GM12801 (cell line): ENCODE results near the gene SMIM5.

Experiments
- TF ChIP-seq, protein P1 (sequence below): IDR thresholded peaks from one replicate; pipeline ENCODE4 v1.5.1; 2011; ENCODE audit warnings: control low read depth; ENCODE audit not compliant: insufficient read length; ENCODE audit errors: extremely low read depth

Gene SMIM5

DNA sequence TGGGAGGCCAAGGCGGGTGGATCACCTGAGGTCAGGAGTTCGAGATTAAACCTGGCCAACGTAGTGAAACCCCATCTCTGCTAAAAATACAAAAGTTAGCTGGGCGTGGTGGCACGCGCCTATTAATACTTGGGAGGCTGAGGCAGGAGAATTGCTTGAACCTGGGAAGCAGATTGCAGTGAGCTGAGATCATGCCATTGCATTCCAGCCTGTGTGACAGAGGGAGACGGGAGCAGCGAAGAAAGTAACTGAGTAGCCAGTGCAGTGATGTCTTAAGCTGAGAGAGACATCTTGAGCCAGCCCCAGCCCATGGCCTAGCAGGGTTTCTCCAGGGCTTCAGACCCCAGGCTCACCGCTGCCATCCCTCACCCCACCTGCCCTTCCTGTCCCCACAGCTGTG lies 9.8 kb upstream of the SMIM5 start:
- TF ChIP-seq, protein P1, sequence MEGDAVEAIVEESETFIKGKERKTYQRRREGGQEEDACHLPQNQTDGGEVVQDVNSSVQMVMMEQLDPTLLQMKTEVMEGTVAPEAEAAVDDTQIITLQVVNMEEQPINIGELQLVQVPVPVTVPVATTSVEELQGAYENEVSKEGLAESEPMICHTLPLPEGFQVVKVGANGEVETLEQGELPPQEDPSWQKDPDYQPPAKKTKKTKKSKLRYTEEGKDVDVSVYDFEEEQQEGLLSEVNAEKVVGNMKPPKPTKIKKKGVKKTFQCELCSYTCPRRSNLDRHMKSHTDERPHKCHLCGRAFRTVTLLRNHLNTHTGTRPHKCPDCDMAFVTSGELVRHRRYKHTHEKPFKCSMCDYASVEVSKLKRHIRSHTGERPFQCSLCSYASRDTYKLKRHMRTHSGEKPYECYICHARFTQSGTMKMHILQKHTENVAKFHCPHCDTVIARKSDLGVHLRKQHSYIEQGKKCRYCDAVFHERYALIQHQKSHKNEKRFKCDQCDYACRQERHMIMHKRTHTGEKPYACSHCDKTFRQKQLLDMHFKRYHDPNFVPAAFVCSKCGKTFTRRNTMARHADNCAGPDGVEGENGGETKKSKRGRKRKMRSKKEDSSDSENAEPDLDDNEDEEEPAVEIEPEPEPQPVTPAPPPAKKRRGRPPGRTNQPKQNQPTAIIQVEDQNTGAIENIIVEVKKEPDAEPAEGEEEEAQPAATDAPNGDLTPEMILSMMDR = no peak

DNA sequence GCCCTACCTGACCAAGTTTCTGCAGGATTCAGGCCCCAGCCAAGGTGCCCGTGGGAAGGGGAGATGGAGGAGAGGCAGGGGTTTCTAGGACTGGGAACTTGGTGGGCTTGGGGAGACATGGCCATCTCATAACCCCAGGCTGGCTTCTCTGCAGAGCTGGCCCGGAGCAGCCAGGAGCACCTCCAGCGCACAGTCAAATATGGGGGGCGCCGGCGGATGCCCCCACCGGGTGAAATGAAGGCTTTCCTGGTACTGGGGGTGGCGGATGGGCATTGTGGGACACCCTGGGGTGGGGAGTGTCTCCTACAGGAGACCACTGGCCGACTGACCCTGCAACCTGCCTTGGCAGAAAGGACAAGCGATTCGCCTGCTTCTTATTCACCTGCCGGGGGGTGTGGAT lies 9.2 kb upstream of the SMIM5 start:
- TF ChIP-seq, protein P1 = no peak

DNA sequence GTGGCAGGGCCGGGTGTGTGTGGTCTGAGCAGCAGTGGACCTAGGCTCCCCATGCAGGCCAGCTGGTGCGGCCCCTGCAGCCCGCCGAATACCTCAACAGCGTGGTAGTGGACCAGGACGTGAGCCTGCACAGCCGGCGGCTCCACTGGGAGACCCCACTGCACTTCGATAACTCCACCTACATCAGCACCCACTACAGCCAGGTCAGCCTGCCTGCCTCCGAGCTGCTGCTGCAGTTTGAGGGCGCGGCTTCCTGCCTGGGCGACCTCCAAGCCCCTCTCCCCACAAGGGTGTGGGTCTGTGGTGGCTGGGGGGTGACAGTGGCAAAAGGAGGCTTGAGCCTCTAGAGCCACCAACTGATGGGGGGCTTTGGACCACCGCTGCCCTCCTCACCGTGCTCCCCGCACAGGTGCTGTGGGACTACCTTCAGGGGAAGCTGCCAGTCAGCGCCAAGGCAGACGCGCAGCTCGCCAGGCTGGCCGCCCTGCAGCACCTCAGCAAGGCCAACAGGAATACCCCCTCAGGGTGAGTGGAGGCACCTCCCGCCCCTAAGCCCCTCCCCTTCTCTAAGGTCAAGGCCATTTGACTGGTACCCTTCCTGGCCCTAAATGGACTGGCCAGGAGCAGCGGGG lies 8.4 kb upstream of the SMIM5 start:
- TF ChIP-seq, protein P1 = no peak

DNA sequence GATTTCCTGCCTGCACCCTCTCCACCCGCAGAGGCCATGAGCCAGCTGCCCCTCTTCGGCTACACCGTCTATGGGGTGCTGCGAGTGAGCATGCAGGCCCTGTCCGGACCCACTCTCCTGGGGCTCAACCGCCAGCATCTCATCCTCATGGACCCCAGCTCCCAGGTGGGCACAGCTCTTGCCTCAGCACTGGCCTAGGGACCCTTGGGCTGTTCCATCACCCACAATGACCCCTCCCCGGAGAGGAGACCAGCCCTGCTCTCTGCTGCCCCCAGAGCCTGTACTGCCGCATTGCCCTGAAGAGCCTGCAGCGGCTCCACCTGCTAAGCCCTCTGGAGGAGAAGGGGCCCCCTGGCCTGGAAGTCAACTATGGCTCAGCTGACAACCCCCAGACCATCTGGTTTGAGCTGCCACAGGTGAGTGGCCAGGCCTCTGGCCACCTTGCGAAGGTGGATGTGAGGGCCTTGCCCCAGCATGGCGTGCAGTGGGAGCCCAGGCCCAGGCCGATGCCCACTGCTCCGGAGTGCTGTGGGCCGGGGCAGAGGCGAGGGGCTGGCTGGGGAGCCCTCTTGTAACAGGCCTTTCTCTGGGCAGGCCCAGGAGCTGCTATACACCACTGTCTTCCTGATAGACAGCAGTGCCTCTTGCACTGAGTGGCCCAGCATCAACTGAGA lies 7.3 kb upstream of the SMIM5 start:
- TF ChIP-seq, protein P1 = no peak

DNA sequence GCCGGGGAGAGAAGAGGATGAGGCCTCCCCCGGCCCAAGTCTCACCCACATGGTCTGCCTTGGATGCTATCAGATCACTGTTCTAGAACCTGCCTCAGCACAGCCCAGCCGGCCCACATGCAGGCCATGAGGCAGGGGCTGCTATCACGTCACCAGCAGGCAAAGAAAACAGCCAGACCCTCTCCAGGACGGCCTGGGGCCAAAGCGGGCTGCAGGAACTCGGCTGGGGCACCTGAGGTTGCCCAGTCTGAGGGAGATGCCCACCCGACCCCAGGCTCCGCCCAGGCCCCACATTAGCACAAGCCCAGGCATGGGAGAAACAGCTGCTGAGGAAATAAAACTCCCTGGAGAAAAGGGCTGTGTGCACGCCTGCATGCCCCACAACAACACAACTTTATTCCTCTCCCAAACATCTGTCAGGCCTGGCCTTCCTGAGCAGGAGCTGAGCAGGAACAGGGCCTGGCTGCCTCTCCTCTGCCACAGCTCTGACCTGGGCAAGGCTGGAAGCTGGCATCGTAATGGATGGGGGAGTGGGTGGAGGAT lies 6.7 kb upstream of the SMIM5 start:
- TF ChIP-seq, protein P1 = no peak

DNA sequence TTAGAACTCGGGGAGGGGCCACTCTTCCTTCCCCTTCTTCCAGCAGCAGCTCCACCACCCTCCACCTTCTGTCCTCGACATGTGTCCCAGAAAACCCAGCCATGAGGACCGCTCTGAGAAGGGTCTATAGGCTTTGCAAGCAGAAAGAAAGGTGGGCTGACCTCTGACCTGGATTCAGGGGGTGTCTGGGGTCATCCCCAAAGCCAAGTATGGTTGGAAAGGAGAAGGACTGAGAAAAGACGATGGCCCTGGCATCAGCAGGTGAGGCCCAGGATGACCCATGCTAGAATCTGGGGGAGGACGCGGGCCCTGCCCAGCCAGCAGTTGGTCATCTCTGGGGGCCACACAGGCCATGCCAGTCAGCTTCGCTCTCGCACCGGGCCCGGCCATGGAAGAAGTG lies 6.1 kb upstream of the SMIM5 start:
- TF ChIP-seq, protein P1 = no peak

DNA sequence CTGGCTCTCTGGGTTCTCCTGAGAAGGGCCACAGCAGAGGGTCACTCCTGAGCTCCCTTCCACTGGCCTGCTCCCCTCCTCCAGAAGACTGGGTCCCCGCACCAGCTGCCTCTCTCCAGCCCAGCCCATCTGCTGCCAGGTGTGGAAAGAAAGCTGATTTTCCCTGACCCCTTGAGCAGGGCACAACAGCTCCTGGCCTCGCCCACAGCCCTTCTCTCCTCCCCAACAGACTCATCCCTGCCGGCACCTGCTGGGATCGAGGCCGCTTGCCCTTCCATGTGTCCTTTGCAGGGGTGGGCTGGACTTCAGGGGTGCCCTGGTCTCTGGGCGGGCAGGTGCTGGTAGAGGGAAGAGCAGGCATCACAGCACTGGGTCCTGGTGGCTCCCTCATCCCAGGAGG lies 4.8 kb upstream of the SMIM5 start:
- TF ChIP-seq, protein P1 = no peak
